Ishikawa (cell line): ENCODE data around the gene CNTN2.

Experiments used
- CEBPB ChIP-seq: IDR thresholded peaks from 2 replicates; pipeline ENCODE4 v1.6.1; 2012
- CREB1 ChIP-seq: IDR thresholded peaks from 2 replicates; pipeline ENCODE4 v1.6.1; 2012; ENCODE audit warnings: low read depth
- EGR1 ChIP-seq: IDR thresholded peaks from 2 replicates; pipeline ENCODE4 v1.6.1; 2012
- EP300 ChIP-seq: IDR thresholded peaks from 2 replicates; pipeline ENCODE4 v1.6.1; 2012; ENCODE audit warnings: borderline replicate concordance
- FOXM1 ChIP-seq: IDR thresholded peaks from 2 replicates; pipeline ENCODE4 v1.6.1; 2012; ENCODE audit warnings: low read depth, borderline replicate concordance
- MAX ChIP-seq: IDR thresholded peaks from 2 replicates; pipeline ENCODE4 v1.6.1; 2012
- NFIC ChIP-seq: IDR thresholded peaks from 2 replicates; pipeline ENCODE4 v1.6.1; 2012
- RAD21 ChIP-seq: IDR thresholded peaks from 2 replicates; pipeline ENCODE4 v1.6.1; 2012; ENCODE audit warnings: low read depth
- TAF1 ChIP-seq: IDR thresholded peaks from 2 replicates; pipeline ENCODE4 v1.6.1; 2012; ENCODE audit warnings: low read depth, mild to moderate bottlenecking
- TCF12 ChIP-seq: IDR thresholded peaks from 2 replicates; pipeline ENCODE4 v1.6.1; 2012; ENCODE audit warnings: low read depth
- TEAD4 ChIP-seq: IDR thresholded peaks from 2 replicates; pipeline ENCODE4 v1.6.1; 2012
- YY1 ChIP-seq: IDR thresholded peaks from 2 replicates; pipeline ENCODE4 v1.6.1; 2012; ENCODE audit warnings: low read depth
- ZBTB7A ChIP-seq: IDR thresholded peaks from 2 replicates; pipeline ENCODE4 v1.6.1; 2012; ENCODE audit warnings: low read depth
- TF ChIP-seq, protein P1 (sequence below): IDR thresholded peaks from 2 replicates; pipeline ENCODE4 v1.6.1; 2012; ENCODE audit warnings: low read depth, mild to moderate bottlenecking
- TF ChIP-seq, protein P2 (sequence below): IDR thresholded peaks from 2 replicates; pipeline ENCODE4 v1.6.1; 2012

The CNTN2 gene

DNA sequence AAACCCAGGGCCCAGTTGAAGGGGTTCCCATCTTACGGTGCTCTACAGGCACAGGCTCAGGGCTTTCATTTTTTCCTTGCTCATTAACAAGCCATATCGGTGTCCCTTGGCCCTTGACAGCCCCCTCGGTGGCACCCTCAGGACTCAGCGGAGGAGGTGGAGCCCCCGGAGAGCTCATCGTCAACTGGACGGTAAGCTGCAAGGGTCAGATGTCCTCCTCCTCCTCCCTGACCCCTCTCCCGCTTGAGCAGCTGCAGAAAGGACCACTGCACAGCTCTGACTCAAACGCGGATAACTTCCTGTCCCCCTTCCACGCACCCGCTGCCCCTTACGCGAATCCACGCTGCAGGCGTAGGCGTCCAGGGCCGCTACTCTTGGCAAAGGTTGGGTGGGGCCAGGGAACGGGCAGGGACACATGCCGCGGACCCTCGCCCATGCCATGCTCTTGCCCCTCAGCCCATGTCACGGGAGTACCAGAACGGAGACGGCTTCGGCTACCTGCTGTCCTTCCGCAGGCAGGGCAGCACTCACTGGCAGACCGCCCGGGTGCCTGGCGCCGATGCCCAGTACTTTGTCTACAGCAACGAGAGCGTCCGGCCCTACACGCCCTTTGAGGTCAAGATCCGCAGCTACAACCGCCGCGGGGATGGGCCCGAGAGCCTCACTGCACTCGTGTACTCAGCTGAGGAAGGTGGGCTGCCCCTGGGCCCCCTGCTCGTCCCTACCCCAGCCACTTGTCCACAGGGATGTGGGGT lies 26.5 kb downstream of the CNTN2 start:
- TF ChIP-seq FOXM1, result no peak
- TF ChIP-seq MAX, result no peak
- no peak for TF ChIP-seq NFIC
- TF ChIP-seq CREB1, result no peak
- no peak for TF ChIP-seq TEAD4
- no peak for TF ChIP-seq TCF12
- TF ChIP-seq, protein P1, sequence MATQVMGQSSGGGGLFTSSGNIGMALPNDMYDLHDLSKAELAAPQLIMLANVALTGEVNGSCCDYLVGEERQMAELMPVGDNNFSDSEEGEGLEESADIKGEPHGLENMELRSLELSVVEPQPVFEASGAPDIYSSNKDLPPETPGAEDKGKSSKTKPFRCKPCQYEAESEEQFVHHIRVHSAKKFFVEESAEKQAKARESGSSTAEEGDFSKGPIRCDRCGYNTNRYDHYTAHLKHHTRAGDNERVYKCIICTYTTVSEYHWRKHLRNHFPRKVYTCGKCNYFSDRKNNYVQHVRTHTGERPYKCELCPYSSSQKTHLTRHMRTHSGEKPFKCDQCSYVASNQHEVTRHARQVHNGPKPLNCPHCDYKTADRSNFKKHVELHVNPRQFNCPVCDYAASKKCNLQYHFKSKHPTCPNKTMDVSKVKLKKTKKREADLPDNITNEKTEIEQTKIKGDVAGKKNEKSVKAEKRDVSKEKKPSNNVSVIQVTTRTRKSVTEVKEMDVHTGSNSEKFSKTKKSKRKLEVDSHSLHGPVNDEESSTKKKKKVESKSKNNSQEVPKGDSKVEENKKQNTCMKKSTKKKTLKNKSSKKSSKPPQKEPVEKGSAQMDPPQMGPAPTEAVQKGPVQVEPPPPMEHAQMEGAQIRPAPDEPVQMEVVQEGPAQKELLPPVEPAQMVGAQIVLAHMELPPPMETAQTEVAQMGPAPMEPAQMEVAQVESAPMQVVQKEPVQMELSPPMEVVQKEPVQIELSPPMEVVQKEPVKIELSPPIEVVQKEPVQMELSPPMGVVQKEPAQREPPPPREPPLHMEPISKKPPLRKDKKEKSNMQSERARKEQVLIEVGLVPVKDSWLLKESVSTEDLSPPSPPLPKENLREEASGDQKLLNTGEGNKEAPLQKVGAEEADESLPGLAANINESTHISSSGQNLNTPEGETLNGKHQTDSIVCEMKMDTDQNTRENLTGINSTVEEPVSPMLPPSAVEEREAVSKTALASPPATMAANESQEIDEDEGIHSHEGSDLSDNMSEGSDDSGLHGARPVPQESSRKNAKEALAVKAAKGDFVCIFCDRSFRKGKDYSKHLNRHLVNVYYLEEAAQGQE, result no peak
- no peak for TF ChIP-seq CEBPB
- TF ChIP-seq, protein P2, sequence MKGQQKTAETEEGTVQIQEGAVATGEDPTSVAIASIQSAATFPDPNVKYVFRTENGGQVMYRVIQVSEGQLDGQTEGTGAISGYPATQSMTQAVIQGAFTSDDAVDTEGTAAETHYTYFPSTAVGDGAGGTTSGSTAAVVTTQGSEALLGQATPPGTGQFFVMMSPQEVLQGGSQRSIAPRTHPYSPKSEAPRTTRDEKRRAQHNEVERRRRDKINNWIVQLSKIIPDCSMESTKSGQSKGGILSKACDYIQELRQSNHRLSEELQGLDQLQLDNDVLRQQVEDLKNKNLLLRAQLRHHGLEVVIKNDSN, result no peak
- TF ChIP-seq EGR1, result no peak
- TF ChIP-seq RAD21, result no peak
- TF ChIP-seq YY1, result no peak
- TF ChIP-seq ZBTB7A, result no peak
- TF ChIP-seq TAF1, result no peak

GRCh38 chr1:205071028-205071409 lies 28.0 kb downstream of the CNTN2 start:
- TF ChIP-seq ZBTB7A, result no peak
- no peak for TF ChIP-seq TAF1
- no peak for TF ChIP-seq RAD21
- no peak for TF ChIP-seq FOXM1
- no peak for TF ChIP-seq MAX
- TF ChIP-seq NFIC, result no peak
- TF ChIP-seq EP300, result no peak
- no peak for TF ChIP-seq YY1
- TF ChIP-seq, protein P1, result no peak
- TF ChIP-seq CEBPB, result no peak
- TF ChIP-seq TEAD4, result no peak
- TF ChIP-seq CREB1, result no peak
- TF ChIP-seq EGR1, result no peak
- TF ChIP-seq, protein P2, result no peak
- no peak for TF ChIP-seq TCF12

GRCh38 chr1:205071801-205072200 lies 28.8 kb downstream of the CNTN2 start:
- TF ChIP-seq TCF12 (no peak), CREB1 (no peak), NFIC (no peak), YY1 (no peak), FOXM1 (no peak), TAF1 (no peak), CEBPB (no peak), RAD21 (no peak), TEAD4 (no peak), ZBTB7A (no peak), EP300 (no peak), MAX (no peak), EGR1 (no peak)
- TF ChIP-seq, protein P1, result no peak
- TF ChIP-seq, protein P2, result no peak

- TF ChIP-seq NFIC, result no peak
- TF ChIP-seq YY1, result no peak
- TF ChIP-seq TEAD4, result no peak
- TF ChIP-seq, protein P1, result no peak
- no peak for TF ChIP-seq CREB1
- no peak for TF ChIP-seq ZBTB7A
- no peak for TF ChIP-seq RAD21
- TF ChIP-seq, protein P2, result no peak
- TF ChIP-seq FOXM1, result no peak
- no peak for TF ChIP-seq MAX
- no peak for TF ChIP-seq TCF12
- TF ChIP-seq CEBPB, result no peak
- no peak for TF ChIP-seq TAF1
- no peak for TF ChIP-seq EGR1
- TF ChIP-seq EP300, result no peak
Observed at GRCh38 chr1:205072286-205072685, 29.3 kb downstream of the CNTN2 start.
